NCI-H1417 treated with DMSO at 0.1 percent for 48 hours (cell line): ENCODE measurements around the gene GPLD1.

Experiments used
- DNase-seq: peaks from one replicate; lab custom pipeline; 2025; lab: John Stamatoyannopoulos, UW

Gene GPLD1

DNA sequence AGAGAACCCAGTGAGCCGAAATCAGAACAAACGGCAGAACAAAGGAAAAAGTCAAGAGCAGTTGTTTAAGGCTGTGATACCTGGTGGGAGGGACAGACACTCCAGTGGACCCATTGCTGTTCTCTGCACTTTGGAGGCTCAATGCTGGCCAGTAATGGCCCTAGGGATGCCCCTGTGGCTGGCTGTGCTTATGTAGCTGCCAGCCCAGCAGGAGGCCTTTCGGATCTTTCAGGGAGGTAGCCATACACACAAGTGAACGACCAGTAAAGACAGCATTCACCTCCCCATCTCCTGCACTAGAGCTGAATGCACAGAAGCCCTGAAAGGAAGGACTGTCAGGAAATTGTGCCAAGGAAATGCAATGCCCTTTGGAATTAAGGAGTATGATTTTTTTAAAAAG lies 34.3 kb downstream of the GPLD1 start:
- DNase-seq = no peak

DNA sequence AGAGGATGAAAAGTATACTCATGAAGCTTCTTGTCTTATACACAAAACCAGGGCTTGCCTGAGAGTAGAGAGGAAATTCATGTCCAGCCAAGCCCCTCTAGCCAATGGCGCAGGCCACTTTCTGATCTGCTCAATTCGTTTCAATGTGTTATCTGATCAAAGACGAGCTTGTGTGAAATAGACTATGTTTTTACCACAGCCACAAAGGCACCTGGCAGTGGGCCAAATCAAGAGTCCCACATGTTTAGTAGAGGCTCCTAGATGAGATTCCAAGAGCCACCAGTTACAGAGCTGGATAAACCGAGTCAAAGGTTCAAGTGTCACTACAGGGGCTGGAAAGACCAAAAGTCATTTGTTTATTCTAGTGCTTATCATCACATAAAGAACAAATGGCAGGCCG lies 34.9 kb downstream of the GPLD1 start:
- no peak for DNase-seq

DNA sequence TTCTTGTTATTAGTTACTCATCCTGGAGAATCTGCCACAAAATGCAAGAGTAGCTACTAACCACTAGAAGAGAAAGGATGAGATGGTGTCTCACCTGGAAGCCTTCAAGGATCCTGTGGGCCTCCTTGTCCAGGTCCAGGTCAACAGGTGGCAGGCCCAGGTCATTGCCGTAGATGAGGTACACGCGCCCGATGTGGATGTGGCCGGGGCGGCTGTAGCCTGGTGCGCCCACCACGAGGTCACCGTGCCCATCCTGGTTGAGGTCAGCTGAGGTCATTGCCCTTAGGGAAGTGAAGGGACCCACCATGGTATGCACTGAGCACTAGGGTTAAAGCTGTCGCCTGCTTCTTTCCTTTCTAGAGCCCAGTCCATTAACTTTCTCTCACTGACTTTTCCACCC lies 35.5 kb downstream of the GPLD1 start:
- no peak for DNase-seq

DNA sequence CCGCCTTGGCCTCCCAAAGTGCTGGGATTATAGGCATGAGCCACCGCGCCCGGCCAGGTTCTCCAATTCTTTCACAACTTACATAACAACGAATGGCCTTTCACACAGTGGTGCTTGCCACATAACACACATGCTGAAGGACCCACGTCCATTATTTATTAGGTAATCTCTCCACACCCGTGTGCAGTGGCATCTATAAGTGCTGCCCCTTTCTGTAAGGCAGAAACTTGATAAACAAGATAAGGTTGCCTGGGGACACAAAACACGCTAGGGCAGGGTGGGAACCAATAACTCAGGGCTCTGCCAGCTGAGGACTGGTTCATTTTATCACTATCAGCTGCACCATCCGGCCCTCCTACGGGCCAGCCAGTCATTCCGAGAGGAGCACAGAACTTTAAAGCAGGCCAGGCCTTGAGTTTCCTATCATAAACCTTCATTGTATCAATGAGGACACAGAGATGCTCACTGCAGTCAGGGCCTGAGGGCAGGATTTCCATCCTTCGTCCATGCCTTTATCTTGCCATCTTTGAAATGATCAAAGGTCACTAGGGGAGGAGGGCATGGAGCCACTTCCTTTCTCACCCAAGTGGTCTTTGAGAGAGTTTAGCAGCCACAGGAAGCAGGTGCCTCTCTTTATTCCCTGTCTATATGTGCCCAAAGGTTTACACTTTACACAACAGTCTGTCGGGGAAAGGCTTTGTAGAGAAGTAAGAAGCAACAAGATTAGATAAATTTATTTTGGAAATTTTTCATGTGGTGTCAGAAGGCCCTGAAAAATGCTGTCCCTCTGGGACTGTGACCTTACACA lies 37.6 kb downstream of the GPLD1 start:
- no peak for DNase-seq

DNA sequence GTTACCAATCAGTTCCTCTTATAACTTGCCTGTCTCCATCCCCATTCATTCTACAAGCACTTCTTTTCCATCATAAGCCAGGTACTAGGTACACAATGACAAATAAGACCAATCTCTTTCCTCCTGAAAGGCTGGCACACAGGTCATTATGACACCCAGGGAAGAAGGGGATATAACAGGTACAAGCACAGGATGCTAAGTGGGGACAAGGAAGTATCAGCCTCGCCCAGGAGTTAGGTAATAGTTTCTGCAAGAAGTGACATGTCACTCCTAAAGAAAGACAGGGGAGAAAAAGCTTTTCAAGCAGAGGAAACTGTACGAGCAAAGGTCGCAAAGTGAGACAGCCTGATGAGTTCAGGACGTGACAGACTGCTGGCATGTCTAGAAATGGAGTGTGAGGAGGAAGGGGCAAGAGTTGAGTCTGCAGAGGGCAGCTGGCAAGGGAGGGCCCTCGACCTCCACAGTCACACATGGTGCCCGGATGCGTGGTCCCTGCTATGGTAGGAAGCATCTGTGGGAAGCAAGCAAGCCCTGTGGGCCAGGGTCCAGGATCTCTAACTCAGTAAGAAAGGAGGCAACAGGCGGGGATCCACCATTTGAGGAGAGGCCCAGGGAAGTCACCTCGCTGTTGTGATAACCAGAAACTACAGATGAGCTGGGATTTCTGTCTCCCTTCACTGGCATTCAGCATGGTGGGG lies 40.4 kb downstream of the GPLD1 start:
- DNase-seq = no peak

DNA sequence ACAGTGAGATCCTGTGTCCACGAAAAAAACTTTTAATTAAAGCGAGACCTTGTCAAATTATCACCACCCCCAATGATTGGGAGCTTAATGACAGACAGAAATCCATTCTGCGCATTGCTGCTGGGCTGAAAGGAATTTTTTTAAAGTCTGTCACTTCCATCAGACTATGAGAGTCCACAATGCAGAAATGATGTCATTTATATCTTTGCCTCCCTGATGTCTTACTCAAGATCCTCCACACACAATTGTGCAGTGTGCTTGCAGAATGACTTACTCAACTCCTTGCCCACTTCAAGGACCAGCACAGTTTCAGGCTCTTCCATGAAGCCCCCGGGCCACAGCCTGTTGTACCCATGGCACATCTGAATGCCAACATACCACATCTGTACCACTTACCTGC lies 41.0 kb downstream of the GPLD1 start:
- no peak for DNase-seq

DNA sequence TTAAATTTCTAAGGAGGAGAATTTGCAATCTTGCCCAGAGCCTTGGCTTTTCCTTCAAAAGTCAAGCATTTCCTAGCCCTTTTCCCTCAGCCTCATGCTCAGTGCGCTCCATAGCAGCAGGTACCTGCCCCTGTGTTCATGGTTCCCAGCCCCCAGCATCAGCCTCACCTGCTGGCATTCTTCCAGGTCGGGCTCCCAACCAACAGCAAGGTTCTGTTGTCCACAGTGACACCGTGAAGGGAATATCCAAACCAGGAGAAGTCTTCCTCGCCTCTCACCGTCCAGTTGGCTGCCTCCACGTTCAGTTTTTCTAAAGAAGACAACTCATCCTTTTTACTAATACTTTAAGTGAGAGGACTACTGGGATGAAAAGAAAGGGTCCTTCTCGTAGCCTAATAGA lies 42.7 kb downstream of the GPLD1 start:
- DNase-seq = no peak

DNA sequence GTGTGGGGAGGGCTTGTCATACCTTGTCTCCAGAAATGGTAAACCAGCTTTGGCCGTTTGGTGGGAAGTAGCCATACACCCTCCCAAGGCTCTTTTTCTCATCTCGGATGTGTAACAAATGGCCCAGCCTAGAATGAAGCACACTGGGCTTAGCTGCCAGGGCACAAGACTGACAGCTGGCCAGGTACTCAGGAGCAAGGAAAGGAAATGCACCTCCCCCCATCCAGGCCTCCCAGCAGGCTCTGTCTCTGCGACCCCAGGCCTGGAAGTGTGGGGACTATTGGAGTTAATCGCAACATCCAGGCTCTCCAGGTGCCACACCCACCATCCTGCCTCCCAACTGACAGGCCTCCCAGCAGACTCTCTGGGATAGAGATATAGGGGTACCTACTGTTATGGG lies 43.7 kb downstream of the GPLD1 start:
- no peak for DNase-seq

DNA sequence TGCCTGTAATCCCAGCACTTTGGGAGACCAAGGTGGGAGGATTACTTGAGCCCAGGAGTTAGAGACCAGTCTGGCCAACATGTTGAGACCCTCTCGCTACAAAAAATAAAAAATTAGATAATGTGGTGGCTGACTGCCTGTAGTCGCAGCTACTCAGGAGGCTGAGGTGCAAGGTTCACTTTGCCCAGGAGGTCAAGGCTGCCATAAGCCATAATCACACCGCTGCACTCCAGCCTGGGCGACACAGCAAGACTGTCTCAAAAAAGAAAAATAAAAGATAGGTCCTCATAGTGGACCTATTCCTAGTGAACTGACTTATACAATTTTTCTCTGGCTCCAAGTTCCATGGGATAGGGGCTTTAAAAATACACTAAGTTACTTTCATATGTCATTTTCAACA lies 44.8 kb downstream of the GPLD1 start:
- no peak for DNase-seq

DNA sequence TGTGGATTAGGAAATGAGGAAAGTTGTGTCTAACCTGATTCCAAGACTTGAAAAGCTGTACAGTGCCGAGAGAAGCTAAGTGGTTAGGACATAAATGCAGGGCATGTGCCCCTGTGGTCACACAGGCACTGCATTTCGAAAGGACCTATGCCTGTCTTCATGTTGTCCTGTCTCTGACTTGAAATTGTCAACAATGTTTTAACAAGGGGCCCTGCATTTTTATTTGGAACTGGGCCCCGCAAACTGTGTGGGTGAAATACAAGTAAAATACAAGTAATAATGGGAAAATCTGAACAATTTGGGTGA lies 47.8 kb downstream of the GPLD1 start:
- no peak for DNase-seq

DNA sequence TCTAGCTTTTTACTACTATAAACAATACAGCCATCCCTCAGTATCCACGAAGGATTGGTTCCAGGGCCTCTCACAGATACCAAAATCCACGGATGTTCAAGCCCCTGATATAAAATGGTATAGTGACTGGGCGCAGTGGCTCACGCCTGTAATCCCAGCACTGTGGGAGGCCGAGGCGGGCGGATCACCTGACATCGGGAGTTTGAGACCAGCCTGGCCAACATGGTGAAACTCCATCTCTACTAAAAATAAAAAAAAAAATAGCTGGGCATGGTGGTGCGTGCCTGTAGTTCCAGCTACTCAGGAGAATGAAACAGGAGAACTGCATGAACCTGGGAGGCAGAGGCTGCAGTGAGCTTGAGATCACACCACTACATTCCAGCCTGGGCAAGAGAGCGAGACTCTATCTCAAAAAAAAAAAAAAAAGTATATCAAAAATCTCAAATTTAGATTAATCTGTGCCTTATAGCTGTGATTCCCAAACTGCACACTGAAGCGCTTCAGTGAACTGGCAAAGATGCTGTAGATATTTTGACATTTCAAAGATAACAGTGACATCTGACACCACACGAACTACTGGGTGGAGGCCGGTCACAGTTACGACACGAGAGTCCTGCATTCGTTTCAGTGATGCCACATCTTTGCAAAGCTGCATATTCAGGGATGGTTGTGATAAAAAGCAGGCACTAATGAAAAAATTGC lies 48.3 kb downstream of the GPLD1 start:
- no peak for DNase-seq

DNA sequence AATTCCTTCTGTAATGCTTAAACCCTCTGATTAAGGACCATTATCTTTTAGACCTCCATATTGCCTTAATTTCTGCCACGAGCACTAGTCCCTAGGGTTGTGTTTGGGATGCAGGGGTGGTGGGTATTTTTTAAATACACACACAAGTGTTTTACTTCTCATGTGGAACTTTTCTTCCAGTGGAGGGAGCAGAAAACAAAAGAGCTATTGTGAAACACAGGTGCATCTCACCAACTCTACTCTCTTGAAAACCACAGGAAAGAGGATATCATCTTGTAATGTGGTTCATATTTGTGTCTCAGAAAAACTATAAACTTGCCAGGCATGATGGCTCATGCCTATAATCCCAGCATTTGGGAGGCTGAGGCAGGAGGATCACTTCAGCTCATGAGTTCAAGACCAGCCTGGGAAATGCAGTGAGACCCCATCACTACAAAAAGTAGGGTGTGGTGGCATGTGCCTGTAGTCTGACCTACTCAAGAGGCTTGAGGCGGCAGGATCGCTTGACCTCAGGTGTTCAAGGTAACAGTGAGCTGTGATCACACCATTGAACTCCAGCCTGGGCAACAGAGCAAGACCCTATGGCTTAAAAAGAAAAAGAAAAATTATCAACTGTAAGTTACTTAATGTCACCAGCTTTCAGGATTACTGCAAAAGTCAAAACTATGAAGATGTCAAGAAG lies 49.4 kb downstream of the GPLD1 start:
- no peak for DNase-seq

DNA sequence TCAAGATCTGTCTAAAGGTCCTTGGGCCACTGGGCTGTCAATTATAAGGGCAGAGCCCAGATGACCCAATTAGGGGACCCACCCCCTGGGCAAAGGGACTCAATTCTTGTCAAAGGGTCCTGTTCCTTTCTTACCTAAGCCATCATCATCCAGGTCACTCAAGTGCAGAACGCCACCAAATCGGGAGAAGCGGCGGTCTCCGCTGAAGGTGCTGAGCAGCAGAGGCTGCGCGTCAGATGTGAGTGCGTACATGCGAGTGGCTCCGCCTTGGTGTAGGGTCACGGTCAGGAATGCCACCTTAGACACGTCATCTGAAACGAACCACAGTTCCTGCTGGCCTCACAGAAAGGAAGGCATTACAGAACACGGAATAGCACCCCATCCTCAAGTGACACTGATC lies 52.4 kb downstream of the GPLD1 start:
- DNase-seq = no peak

DNA sequence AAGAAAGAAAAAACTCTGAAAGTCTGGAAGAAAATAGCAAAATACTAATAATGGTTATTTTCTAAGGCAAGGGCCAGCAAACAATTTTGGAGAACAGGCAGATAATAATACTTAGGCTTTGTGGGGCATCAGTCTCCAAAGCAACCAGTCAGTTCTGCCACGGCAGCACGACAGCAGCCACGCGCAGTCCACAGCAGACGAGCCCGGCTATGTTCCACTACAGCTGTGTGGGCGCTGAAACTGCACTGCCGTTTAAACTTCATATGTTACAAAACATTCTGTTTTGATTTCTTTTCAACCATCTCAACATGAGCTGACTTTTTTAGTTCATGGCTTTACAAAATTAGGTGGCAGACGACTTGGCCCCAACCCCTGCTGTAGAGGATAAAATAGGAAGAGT lies 56.8 kb downstream of the GPLD1 start:
- no peak for DNase-seq

DNA sequence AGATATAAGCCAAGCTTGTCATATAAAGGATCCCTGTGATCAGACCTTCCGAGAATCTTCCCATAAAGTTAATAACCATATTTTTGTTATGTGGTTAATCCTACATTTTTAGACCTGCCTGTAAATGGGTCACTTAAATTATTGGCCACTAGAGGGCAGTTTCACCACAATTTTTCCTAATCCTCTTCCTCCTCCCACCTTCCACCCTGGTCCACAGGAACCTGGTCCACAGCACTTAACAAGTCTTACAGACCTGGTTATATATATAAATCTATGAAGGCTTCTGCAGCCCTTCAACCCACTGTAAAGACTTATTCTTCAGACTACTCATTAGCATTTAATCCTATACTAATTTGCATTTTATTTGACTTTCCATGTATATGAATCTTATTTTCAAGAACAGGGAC lies 58.3 kb downstream of the GPLD1 start:
- DNase-seq = no peak

DNA sequence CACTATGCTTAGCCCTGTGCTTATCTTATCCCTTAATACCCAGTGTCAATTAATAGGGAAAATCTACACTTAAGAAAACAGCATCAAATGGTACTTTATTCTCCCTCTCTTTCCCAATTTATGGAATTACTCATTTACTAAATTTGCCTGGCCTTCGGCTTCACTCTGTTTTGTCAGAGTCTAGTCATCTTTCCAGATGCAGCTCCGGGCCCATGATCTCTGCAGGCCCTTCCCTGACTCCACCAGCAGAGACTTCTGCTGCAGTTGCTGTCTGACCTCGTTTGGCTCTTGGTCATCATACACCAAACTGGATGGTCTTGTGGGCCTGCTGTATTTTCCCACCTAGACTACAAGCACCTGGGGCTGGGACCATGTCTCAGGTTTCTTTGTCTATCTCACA lies 59.3 kb downstream of the GPLD1 start:
- DNase-seq = no peak

DNA sequence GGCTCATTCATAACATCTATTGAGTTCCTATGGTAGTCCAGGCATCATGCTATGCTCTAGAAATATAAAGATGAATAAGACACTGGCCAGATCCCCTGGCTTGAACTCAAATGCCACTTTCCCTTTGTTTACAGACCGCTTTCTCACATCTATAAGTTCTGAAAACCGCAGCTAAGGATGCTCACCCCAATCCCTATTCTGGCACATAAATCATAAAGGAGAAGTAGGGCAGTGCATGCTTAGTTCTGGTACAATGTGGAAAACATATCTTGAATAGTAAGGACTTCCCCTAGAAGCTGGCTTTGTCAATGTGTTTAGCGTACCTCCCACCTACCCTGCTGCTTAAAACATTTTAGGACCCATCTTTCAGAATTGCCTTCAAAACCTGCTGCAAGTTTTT lies 60.2 kb downstream of the GPLD1 start:
- no peak for DNase-seq

DNA sequence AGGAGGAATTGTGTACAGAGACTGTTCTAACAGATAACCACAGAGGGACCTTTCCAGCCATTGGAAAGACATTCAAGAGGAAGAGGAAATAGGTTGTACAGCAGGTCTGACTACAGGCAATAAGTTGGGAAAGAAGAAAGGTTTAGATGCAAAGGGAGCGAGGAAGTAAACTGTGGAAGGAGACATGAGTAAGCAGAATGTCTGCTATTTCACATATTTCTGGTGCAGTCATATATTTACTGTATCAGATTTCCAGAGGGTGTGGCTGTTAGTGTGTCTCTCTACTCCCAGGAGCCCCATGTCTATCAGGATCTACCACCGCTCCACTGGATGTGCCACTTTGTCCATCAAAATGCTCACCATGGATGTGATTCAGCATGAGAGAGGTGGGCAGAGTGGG lies 60.8 kb downstream of the GPLD1 start:
- no peak for DNase-seq

DNA sequence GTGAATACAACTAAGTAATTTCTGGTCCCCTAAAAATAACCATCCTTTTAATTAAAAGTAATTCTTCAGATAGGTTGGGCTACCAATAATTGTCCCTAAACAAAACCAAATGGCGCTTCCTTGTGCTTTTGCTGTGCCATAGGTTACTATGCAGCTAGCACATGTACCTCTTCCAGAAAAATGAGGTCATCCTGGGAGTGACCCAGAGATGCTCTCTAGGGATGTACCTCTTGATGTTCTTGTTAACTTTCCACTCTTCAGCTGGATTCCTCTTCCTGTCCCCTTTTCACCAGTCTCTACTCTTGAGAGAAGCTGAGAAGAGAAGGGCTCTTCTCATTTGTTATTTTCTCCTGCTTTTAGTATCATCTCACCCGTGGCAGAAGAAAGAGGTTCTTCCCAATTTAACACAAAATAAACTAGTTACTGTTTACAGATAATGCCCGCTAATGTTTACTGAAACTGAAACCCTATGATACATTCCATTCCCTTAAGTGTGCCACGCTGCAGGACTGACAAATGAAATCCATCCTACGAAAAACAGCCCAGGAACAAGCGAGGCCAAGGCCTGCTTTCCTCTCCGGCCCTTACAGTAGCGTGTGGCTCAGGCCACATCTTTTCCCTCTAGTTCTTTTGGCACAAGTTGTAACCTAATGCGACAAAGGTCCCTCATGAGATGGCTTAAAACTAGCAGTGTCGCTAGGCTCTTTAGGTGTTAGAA lies 62.5 kb downstream of the GPLD1 start:
- DNase-seq = no peak

DNA sequence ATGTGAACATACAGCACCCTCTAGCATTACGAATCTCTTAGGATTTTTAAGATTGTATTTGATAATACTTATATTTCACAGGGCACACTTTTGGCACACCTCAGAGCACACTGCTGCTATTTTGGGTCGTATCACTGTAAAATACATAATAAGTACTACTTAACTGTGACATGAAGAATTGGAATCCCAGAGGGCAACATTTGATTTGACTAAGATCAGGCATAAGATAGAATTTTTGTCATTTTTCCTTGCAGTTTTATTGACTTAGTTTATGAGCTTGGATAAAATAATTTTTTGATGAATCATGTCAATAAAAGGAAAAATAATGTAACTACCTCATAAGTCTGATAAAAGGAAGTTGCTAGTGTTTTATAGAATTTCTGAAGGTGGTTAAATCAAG lies 64.3 kb downstream of the GPLD1 start:
- DNase-seq = no peak

DNA sequence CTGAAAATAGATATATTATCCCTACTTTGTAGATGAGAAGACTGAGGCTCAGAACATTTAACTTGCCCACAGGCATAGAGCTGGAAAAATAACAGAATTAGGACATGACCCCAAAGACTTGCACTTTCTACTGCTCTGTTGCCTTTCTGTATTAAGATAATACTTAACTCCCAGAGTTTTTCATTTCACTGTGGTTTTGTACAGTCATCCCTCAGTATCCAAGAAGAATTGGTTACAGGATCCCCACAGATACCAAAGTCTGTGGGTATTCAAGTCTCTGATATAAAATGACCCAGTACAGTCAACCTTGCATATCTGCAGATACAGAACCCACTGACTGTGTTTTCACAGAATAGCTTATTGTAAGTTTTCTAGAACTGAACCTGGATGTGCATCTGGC lies 69.9 kb downstream of the GPLD1 start:
- DNase-seq = no peak

DNA sequence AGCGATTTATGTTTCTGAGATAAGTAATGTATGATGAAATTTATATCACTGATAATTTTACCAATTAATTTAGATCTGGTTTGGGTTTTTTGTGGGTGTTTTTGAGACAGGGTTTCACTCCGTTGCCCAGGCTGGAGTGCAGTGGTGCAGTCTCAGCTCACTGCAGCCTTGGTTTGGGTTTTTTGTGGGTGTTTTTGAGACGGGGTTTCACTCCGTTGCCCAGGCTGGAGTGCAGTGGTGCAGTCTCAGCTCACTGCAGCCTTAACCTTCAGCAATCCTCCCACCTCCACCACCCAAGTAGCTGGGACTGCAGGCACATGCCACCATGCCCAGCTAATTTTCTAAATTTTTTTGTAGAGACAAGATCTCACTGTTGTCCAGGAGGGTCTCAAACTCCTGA lies 73.6 kb downstream of the GPLD1 start:
- no peak for DNase-seq
